ENCODE data around the gene TACC2.

Gene TACC2

GRCh38 chr10:122210481-122211265 lies 221.7 kb downstream of the TACC2 start:
- no peak for TF ChIP-seq CTCF (conservative IDR thresholded peaks at IDR 0.05)
- H3K27ac ChIP-seq: no peak overlapping the region

GRCh38 chr10:122213364-122213763 lies 224.4 kb downstream of the TACC2 start:
- H3K27ac ChIP-seq: no peak overlapping the region
- TF ChIP-seq CTCF (conservative IDR thresholded peaks at IDR 0.05): no peak

GRCh38 chr10:122213766-122214165 lies 224.8 kb downstream of the TACC2 start:
- no peak for TF ChIP-seq CTCF (conservative IDR thresholded peaks at IDR 0.05)
- no peak overlapping the region for H3K27ac ChIP-seq

GRCh38 chr10:122216047-122216446 lies 227.1 kb downstream of the TACC2 start:
- H3K27ac ChIP-seq: no peak overlapping the region
- no peak for TF ChIP-seq CTCF (conservative IDR thresholded peaks at IDR 0.05)

GRCh38 chr10:122219340-122219739 lies 230.4 kb downstream of the TACC2 start:
- H3K27ac ChIP-seq: no peak overlapping the region
- TF ChIP-seq CTCF (conservative IDR thresholded peaks at IDR 0.05): no peak

- no peak overlapping the region for H3K27ac ChIP-seq
- TF ChIP-seq CTCF (conservative IDR thresholded peaks at IDR 0.05): no peak
These were observed 231.8 kb downstream of the TACC2 start for GRCh38 chr10:122220736-122221135.

GRCh38 chr10:122221958-122222357 lies 233.0 kb downstream of the TACC2 start:
- H3K27ac ChIP-seq: no peak overlapping the region
- no peak for TF ChIP-seq CTCF (conservative IDR thresholded peaks at IDR 0.05)
